ENCODE results near the gene CCDC63.

GRCh38 chr12:110874351-110874750 lies 27.6 kb downstream of the CCDC63 start:
- no peak for TF ChIP-seq TEAD4 (IDR thresholded peaks at IDR 0.05; ENCODE audit: borderline replicate concordance, insufficient read depth)
- no peak for TF ChIP-seq CTCF (IDR thresholded peaks at IDR 0.05)
- TF ChIP-seq TAF1 (IDR thresholded peaks at IDR 0.05; ENCODE audit: borderline replicate concordance, low read depth, low read length): no peak
- TF ChIP-seq RAD21 (IDR thresholded peaks at IDR 0.05; ENCODE audit: low read length): no peak
- no peak for TF ChIP-seq FOSL2 (IDR thresholded peaks at IDR 0.05; ENCODE audit: borderline replicate concordance, low read depth)

All from SK-N-SH (cell line).